ENCODE results near the gene STK40. TPM values are rescaled to one million over a fixed set of nuclear protein-coding genes. Genes with fewer than 3 reads are reported as not detected.

The STK40 gene
- total RNA-seq, 2 experiments from 2014 or later, result 43.8 to 83.9 TPM

DNA sequence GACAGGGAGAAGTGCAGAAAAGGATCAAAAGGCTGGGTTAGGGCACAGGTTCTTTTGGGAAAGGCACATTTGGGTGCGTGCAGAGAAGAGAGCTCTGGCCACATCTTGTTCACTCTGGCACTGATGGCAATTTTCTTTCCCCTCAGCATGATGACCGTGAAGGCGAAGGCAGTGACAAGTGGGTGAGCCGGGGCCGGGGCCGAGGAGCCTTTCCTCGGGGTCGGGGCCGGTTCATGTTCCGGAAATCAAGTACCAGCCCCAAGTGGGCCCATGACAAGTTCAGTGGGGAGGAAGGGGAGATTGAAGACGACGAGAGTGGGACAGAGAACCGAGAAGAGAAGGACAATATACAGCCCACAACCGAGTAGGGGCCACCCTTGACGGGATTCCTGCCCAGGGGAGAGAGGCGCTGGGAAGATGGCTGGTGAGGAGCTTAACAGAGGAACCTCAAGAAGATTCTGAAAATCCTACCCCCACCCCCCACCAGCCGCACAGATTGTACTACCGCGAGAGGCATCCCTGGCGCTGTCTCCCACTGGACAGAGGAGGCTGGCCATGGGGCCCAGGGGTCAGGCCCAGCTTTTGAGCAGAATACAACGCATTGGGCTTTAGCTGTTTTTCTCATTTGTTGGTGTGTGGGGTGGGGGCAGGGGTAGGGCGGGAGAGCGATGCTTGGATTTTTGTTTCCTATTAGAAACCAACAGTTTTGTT is 81.9 kb downstream of the STK40 start:
- H2AFZ ChIP-seq (ENCODE audit: low read length), result no peak overlapping the region
- intact Hi-C loops (cut with micrococcal nuclease; ENCODE audit: unreplicated experiment), result no loop called here
- no peak for DNase-seq (ENCODE audit: low spot score)
- H3K4me2 ChIP-seq (ENCODE audit: low read length), result no peak overlapping the region
- BruUV-seq (replicated peaks), result no TSS peak
- H3K79me2 ChIP-seq (ENCODE audit: insufficient read depth, low read depth, low read length), result no peaks in the 10 kb centered on the region
- H3K36me3 ChIP-seq (ENCODE audit: insufficient read depth, low read length), result peaks cover 63% of the 10 kb centered on the region
- H3K4me3 ChIP-seq (ENCODE audit: low read depth, low read length, poor library complexity, severe bottlenecking), result no peak overlapping the region
- no peaks in the 10 kb centered on the region for H3K9me3 ChIP-seq (ENCODE audit: low read length)
- H3K27ac ChIP-seq (ENCODE audit: low read depth, low read length, poor library complexity, severe bottlenecking), result no peak overlapping the region
- H4K20me1 ChIP-seq (ENCODE audit: insufficient read depth, low read length), result no peaks in the 10 kb centered on the region
- ChIA-PET CTCF (ENCODE audit: unreplicated experiment) (no interaction called here), POLR2A (no interaction called here)
- H3K4me1 ChIP-seq (ENCODE audit: insufficient read depth, low read length, poor library complexity, severe bottlenecking), result peaks cover 23% of the 10 kb centered on the region
- TF ChIP-seq EZH2phosphoT487 (IDR thresholded peaks at IDR 0.05; ENCODE audit: borderline replicate concordance, low read depth, low read length), result no peak
- TF ChIP-seq, protein P1, sequence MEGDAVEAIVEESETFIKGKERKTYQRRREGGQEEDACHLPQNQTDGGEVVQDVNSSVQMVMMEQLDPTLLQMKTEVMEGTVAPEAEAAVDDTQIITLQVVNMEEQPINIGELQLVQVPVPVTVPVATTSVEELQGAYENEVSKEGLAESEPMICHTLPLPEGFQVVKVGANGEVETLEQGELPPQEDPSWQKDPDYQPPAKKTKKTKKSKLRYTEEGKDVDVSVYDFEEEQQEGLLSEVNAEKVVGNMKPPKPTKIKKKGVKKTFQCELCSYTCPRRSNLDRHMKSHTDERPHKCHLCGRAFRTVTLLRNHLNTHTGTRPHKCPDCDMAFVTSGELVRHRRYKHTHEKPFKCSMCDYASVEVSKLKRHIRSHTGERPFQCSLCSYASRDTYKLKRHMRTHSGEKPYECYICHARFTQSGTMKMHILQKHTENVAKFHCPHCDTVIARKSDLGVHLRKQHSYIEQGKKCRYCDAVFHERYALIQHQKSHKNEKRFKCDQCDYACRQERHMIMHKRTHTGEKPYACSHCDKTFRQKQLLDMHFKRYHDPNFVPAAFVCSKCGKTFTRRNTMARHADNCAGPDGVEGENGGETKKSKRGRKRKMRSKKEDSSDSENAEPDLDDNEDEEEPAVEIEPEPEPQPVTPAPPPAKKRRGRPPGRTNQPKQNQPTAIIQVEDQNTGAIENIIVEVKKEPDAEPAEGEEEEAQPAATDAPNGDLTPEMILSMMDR (conservative IDR thresholded peaks at IDR 0.05; ENCODE audit: low read length), result no peak
- no peaks in the 10 kb centered on the region for H3K9me2 ChIP-seq (ENCODE audit: insufficient read depth, low read length)

DNA sequence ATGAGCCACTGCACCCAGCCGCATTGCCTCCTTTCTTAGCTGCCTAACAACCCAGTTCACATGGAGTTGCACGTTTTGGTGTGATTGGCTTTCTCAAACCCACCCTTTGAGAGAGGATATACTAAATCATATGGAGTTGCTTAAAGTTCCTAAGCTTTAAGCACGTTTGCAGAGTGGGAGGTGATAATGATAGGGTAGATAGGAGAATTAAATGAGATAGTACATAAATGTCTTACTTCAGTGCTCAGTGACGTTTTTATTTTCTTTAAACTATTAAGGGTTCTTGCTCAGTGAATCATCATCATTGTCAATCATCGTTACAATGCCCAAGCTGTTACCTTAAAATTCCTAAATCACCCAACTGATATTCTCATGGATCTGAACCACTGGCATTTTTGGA is 82.5 kb downstream of the STK40 start:
- no TSS peak for BruUV-seq (replicated peaks)
- no peak for TF ChIP-seq EZH2phosphoT487 (IDR thresholded peaks at IDR 0.05; ENCODE audit: borderline replicate concordance, low read depth, low read length)
- TF ChIP-seq, protein P1 (conservative IDR thresholded peaks at IDR 0.05; ENCODE audit: low read length), result no peak
- peaks cover 19% of the 10 kb centered on the region for H3K4me1 ChIP-seq (ENCODE audit: insufficient read depth, low read length, poor library complexity, severe bottlenecking)
- intact Hi-C loops (cut with micrococcal nuclease; ENCODE audit: unreplicated experiment), result no loop called here
- no peak overlapping the region for H3K4me3 ChIP-seq (ENCODE audit: low read depth, low read length, poor library complexity, severe bottlenecking)
- no peak for DNase-seq (ENCODE audit: low spot score)
- H3K9me3 ChIP-seq (ENCODE audit: low read length), result no peaks in the 10 kb centered on the region
- ChIA-PET POLR2A (no interaction called here), CTCF (ENCODE audit: unreplicated experiment) (interaction anchor here (1.3 kb wide), 1 partner anchor 10 kb away, joined by 4 read pairs; no protein-coding TSS in a partner anchor)
- no peaks in the 10 kb centered on the region for H4K20me1 ChIP-seq (ENCODE audit: insufficient read depth, low read length)
- no peaks in the 10 kb centered on the region for H3K9me2 ChIP-seq (ENCODE audit: insufficient read depth, low read length)
- no peak overlapping the region for H2AFZ ChIP-seq (ENCODE audit: low read length)
- no peak overlapping the region for H3K4me2 ChIP-seq (ENCODE audit: low read length)
- no peak overlapping the region for H3K27ac ChIP-seq (ENCODE audit: low read depth, low read length, poor library complexity, severe bottlenecking)
- H3K79me2 ChIP-seq (ENCODE audit: insufficient read depth, low read depth, low read length), result no peaks in the 10 kb centered on the region
- peaks cover 68% of the 10 kb centered on the region for H3K36me3 ChIP-seq (ENCODE audit: insufficient read depth, low read length)

DNA sequence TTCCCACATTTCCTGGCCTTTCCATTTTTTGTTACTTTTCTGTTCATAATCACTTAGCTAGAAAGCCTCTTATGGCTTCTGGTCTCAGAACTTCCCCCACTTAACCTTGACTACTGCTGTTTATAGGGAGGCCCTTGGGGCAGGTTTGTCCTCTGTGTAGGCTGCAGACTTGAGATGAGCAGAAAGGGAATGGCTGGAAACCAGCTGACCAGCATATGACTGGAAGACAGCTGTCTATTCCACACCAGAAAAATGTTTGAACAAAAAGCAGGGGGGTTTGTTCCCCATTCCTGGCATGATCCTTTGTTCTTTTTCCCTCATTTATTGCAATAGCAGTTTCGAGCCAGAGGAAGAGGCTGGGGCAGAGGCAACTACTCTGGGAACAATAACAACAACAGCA is 84.5 kb downstream of the STK40 start:
- intact Hi-C loops (cut with micrococcal nuclease; ENCODE audit: unreplicated experiment), result no loop called here

More for the DNA sequence above, 84.5 kb downstream of the STK40 start:
- ChIA-PET POLR2A (no interaction called here), CTCF (ENCODE audit: unreplicated experiment) (no interaction called here)
- H3K27ac ChIP-seq (ENCODE audit: low read depth, low read length, poor library complexity, severe bottlenecking), result no peak overlapping the region
- DNase-seq (ENCODE audit: low spot score), result no peak
- no peak overlapping the region for H3K4me2 ChIP-seq (ENCODE audit: low read length)
- no TSS peak for BruUV-seq (replicated peaks)
- H3K36me3 ChIP-seq (ENCODE audit: insufficient read depth, low read length), result peaks cover 88% of the 10 kb centered on the region
- H4K20me1 ChIP-seq (ENCODE audit: insufficient read depth, low read length), result no peaks in the 10 kb centered on the region
- peaks cover 6% of the 10 kb centered on the region for H3K4me1 ChIP-seq (ENCODE audit: insufficient read depth, low read length, poor library complexity, severe bottlenecking)
- no peak overlapping the region for H2AFZ ChIP-seq (ENCODE audit: low read length)
- H3K9me3 ChIP-seq (ENCODE audit: low read length), result no peaks in the 10 kb centered on the region
- H3K79me2 ChIP-seq (ENCODE audit: insufficient read depth, low read depth, low read length), result no peaks in the 10 kb centered on the region
- no peak overlapping the region for H3K4me3 ChIP-seq (ENCODE audit: low read depth, low read length, poor library complexity, severe bottlenecking)
- TF ChIP-seq, protein P1 (conservative IDR thresholded peaks at IDR 0.05; ENCODE audit: low read length), result no peak
- TF ChIP-seq EZH2phosphoT487 (IDR thresholded peaks at IDR 0.05; ENCODE audit: borderline replicate concordance, low read depth, low read length), result no peak
- no peaks in the 10 kb centered on the region for H3K9me2 ChIP-seq (ENCODE audit: insufficient read depth, low read length)

All from OCI-LY7 (cell line).